Neural cell (in vitro differentiated cells): Measurements from ENCODE around the gene C22orf39. TPM values are rescaled to one million over a fixed set of nuclear protein-coding genes. Genes with fewer than 3 reads are reported as not detected.

Experiments used
- H2AFZ ChIP-seq: fragments of 200-600, 300-800 bp; sonication (generic), shearing (Covaris generic); 2 replicates; pipeline ENCODE4 v1.6.0; 2014; ENCODE audit warnings: low read depth, mild to moderate bottlenecking, antibody characterized with exemption, low read length, moderate library complexity
- H3F3A ChIP-seq: fragments of 200-600 bp; shearing (Covaris generic); 2 replicates; pipeline ENCODE4 v1.6.1; 2016; ENCODE audit warnings: mild to moderate bottlenecking, moderate library complexity, mixed read lengths, antibody characterized with exemption, low read length; ENCODE audit not compliant: insufficient read depth, poor library complexity, severe bottlenecking
- H3K27ac ChIP-seq: fragments of 200-600, 300-800 bp; sonication (generic), shearing (Covaris generic); 2 replicates; pipeline ENCODE4 v1.5.1; 2014; ENCODE audit warnings: mild to moderate bottlenecking, low read length, moderate library complexity
- H3K27me3 ChIP-seq: fragments of 300-800, 200-600 bp; sonication (generic), shearing (Covaris generic); 2 replicates; pipeline ENCODE4 v1.6.0; 2014; ENCODE audit warnings: mild to moderate bottlenecking, low read depth, low read length, moderate library complexity; ENCODE audit not compliant: insufficient read depth
- H3K36me3 ChIP-seq: fragments of 300-800, 200-600 bp; sonication (generic), shearing (Covaris generic); 2 replicates; pipeline ENCODE4 v1.5.1; 2014; ENCODE audit warnings: mild to moderate bottlenecking, antibody characterized with exemption, low read length, moderate library complexity; ENCODE audit not compliant: insufficient read depth
- H3K4me2 ChIP-seq: fragments of 300-800, 200-600 bp; sonication (generic), shearing (Covaris generic); 2 replicates; pipeline ENCODE4 v1.6.0; 2014; ENCODE audit warnings: mild to moderate bottlenecking, low read length
- H3K4me3 ChIP-seq: fragments of 300-800, 200-600 bp; sonication (generic), shearing (Covaris generic); 2 replicates; pipeline ENCODE4 v1.5.1; 2014; ENCODE audit warnings: mild to moderate bottlenecking, low read length, moderate library complexity
- H3K79me2 ChIP-seq: fragments of 200-600 bp; shearing (Covaris generic); replicated peaks from 2 replicates; pipeline ENCODE4 v1.6.0; 2014; ENCODE audit warnings: mild to moderate bottlenecking, low read length, moderate library complexity; ENCODE audit not compliant: insufficient read depth
- H3K9ac ChIP-seq: fragments of 300-800, 200-600 bp; sonication (generic), shearing (Covaris generic); 2 replicates; pipeline ENCODE4 v1.6.1; 2016; ENCODE audit warnings: mild to moderate bottlenecking, low read length, mixed read lengths
- H3K9me2 ChIP-seq: fragments of 200-600 bp; shearing (Covaris generic); 2 replicates; pipeline ENCODE4 v1.6.1; 2016; ENCODE audit warnings: mild to moderate bottlenecking, low read length, mixed read lengths; ENCODE audit not compliant: insufficient read depth
- H3K9me3 ChIP-seq: fragments of 200-600, 300-800 bp; sonication (generic), shearing (Covaris generic); 2 replicates; pipeline ENCODE4 v1.6.1; 2016; ENCODE audit warnings: mild to moderate bottlenecking, mixed run types, low read length, moderate library complexity, mixed read lengths
- H4K20me1 ChIP-seq: fragments of 200-600 bp; shearing (Covaris generic); 2 replicates; pipeline ENCODE4 v1.6.1; 2016; ENCODE audit warnings: mild to moderate bottlenecking, mixed run types; ENCODE audit not compliant: insufficient read depth
- CTCF ChIP-seq: fragments of 450-650 bp; IDR thresholded peaks from 2 replicates; pipeline ENCODE4 v1.5.1; 2014; ENCODE audit warnings: antibody characterized with exemption, mild to moderate bottlenecking, moderate library complexity; ENCODE audit not compliant: poor library complexity, severe bottlenecking
- EP300 ChIP-seq: fragments of 450-650 bp; conservative IDR thresholded peaks from 2 replicates; pipeline ENCODE4 v1.6.1; 2014; ENCODE audit warnings: antibody characterized with exemption, mild to moderate bottlenecking, moderate library complexity; ENCODE audit not compliant: poor library complexity, severe bottlenecking
- EZH2 ChIP-seq: fragments of 200-600, 300-800 bp; shearing (Covaris generic), sonication (generic); IDR thresholded peaks from 2 replicates; pipeline ENCODE4 v1.6.1; 2014; ENCODE audit warnings: antibody characterized with exemption, low read length, borderline replicate concordance, mild to moderate bottlenecking; ENCODE audit not compliant: insufficient read depth, poor library complexity, severe bottlenecking
- MXI1 ChIP-seq: fragments of 450-650 bp; conservative IDR thresholded peaks from 2 replicates; pipeline ENCODE4 v1.6.1; 2014; ENCODE audit warnings: antibody characterized with exemption, mild to moderate bottlenecking; ENCODE audit not compliant: poor library complexity, severe bottlenecking
- POLR2AphosphoS5 ChIP-seq: IDR thresholded peaks from 2 replicates; pipeline ENCODE4 v1.6.1; 2012
- RAD21 ChIP-seq: fragments of 450-650 bp; conservative IDR thresholded peaks from 2 replicates; pipeline ENCODE4 v1.6.1; 2014; ENCODE audit warnings: antibody characterized with exemption, mild to moderate bottlenecking, moderate library complexity
- REST ChIP-seq: IDR thresholded peaks from 2 replicates; pipeline ENCODE4 v1.6.1; 2012; ENCODE audit warnings: borderline replicate concordance
- SMC3 ChIP-seq: fragments of 450-650 bp; conservative IDR thresholded peaks from 2 replicates; pipeline ENCODE4 v1.6.1; 2014; ENCODE audit warnings: antibody characterized with exemption, mild to moderate bottlenecking, moderate library complexity; ENCODE audit not compliant: poor library complexity
- TAF1 ChIP-seq: IDR thresholded peaks from 2 replicates; pipeline ENCODE4 v1.6.1; 2012; ENCODE audit warnings: low read depth
- polyA plus RNA-seq: library from polyadenylated mRNA; depleted of rRNA; stranded (reverse); fragments of >200 nt; gene quantifications from 2 replicates; pipeline ENCODE4 v1.2.3, GENCODE V29; 2014

C22orf39 gene
- polyA plus RNA-seq, 1 donor from 2014 or later: 94.9 TPM

DNA sequence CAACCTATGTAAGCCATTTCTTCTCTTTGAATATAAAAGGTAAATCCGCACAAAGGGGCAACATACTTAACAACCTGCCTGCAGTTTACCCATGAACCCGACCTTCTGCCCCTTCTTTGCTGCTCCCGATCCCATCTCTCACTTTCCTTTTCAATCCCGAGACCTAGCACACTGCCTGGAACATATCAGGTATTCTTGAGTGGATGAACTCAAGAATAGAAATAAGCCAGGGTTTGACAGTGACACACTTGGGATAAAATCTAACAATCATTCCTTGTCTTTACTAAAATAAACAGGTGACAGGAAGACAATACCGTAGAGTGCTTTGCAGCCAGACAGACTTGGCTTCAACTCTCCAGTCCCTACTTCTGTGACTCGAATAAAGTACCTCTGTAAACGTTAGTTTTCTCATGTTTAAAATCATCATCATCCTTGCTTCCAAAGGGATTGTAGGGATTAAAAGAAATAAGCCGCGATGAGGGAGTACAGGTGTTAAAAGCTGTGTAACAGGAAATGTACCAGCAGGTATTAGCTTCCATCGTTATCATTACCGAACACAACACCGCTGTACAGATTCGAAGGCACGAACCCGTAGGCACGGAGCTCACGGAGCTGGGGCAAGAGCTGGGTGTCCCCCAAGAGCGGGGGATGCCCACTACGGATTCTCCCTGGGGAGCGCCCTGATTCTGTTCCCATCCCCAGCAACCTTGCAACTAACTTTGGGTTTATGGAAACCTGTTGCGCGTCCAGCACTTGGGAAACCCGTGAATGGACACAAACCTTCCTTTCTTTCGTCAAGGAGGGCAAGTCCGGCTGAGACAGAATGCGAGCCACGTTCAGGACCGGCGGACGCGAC is 30.8 kb upstream of the C22orf39 start:
- Histone ChIP-seq H3K9me3 (no peaks in the 10 kb centered on the region), H2AFZ (peak overlapping the region; percentile 51), H3K4me3 (peak overlapping the region; percentile 84), H4K20me1 (no peaks in the 10 kb centered on the region), H3F3A (no peaks in the 10 kb centered on the region), H3K4me2 (peak overlapping the region; percentile 79), H3K9ac (peak overlapping the region; percentile 73), H3K27ac (peak overlapping the region; percentile 82), H3K79me2 (peaks cover 19% of the 10 kb centered on the region), H3K36me3 (no peaks in the 10 kb centered on the region), H3K27me3 (no peaks in the 10 kb centered on the region), H3K9me2 (no peaks in the 10 kb centered on the region)
- TF ChIP-seq POLR2AphosphoS5 (no peak), RAD21 (no peak), CTCF (no peak), TAF1 (no peak), REST (no peak), MXI1 (no peak), EP300 (no peak), SMC3 (no peak), EZH2 (no peak)

- Histone ChIP-seq H3K9ac (peak overlapping the region; percentile 73), H3F3A (no peaks in the 10 kb centered on the region), H3K79me2 (peaks cover 19% of the 10 kb centered on the region), H3K4me2 (peak overlapping the region; percentile 79), H3K27me3 (no peaks in the 10 kb centered on the region), H3K4me3 (peak overlapping the region; percentile 84), H3K27ac (no peak overlapping the region), H2AFZ (no peak overlapping the region), H4K20me1 (no peaks in the 10 kb centered on the region), H3K9me3 (no peaks in the 10 kb centered on the region), H3K36me3 (peaks cover 3% of the 10 kb centered on the region), H3K9me2 (no peaks in the 10 kb centered on the region)
- no peak for TF ChIP-seq EP300
- TF ChIP-seq MXI1: no peak
- no peak for TF ChIP-seq EZH2
- no peak for TF ChIP-seq POLR2AphosphoS5
- TF ChIP-seq REST: no peak
- no peak for TF ChIP-seq RAD21
- no peak for TF ChIP-seq TAF1
- TF ChIP-seq CTCF: no peak
- no peak for TF ChIP-seq SMC3
Measured at GRCh38 chr22:19477321-19478044, 30.0 kb upstream of the C22orf39 start.
